Measurements from ENCODE around the gene CC2D2A.

CC2D2A gene

GRCh38 chr4:15434676-15435075 is 35.0 kb upstream of the CC2D2A start:
- no peak for TF ChIP-seq ZNF8 (CRISPR knock-in tag; IDR thresholded peaks at IDR 0.05)
- TF ChIP-seq GLIS3 (CRISPR knock-in tag; IDR thresholded peaks at IDR 0.05), result no peak
- no peak for TF ChIP-seq SNAI2 (CRISPR knock-in tag; IDR thresholded peaks at IDR 0.05)
- TF ChIP-seq ZNF70 (CRISPR knock-in tag; IDR thresholded peaks at IDR 0.05), result no peak
- TF ChIP-seq ZFP30 (CRISPR knock-in tag; IDR thresholded peaks at IDR 0.05), result no peak
- TF ChIP-seq CSDC2 (CRISPR knock-in tag; IDR thresholded peaks at IDR 0.05), result no peak
- no peak for TF ChIP-seq ZNF565 (CRISPR knock-in tag; conservative IDR thresholded peaks at IDR 0.05; ENCODE audit: low read depth)
- TF ChIP-seq CSRNP3 (CRISPR knock-in tag; IDR thresholded peaks at IDR 0.05), result no peak
- TF ChIP-seq ZC3H10 (CRISPR knock-in tag; IDR thresholded peaks at IDR 0.05), result no peak
- no peak for TF ChIP-seq OSR1 (CRISPR knock-in tag; IDR thresholded peaks at IDR 0.05)
- no peak for TF ChIP-seq ISL1 (CRISPR knock-in tag; IDR thresholded peaks at IDR 0.05)
- TF ChIP-seq POU6F1 (CRISPR knock-in tag; IDR thresholded peaks at IDR 0.05; ENCODE audit: borderline replicate concordance, low read depth), result no peak
- ATAC-seq, result no peak

- no peak for TF ChIP-seq ISL1 (CRISPR knock-in tag; IDR thresholded peaks at IDR 0.05)
- TF ChIP-seq ZNF8 (CRISPR knock-in tag; IDR thresholded peaks at IDR 0.05), result no peak
- no peak for TF ChIP-seq TCF4 (CRISPR knock-in tag; IDR thresholded peaks at IDR 0.05; ENCODE audit: borderline replicate concordance)
- TF ChIP-seq RARB (CRISPR knock-in tag; IDR thresholded peaks at IDR 0.05), result no peak
- no peak for TF ChIP-seq GLIS3 (CRISPR knock-in tag; IDR thresholded peaks at IDR 0.05)
- no peak for TF ChIP-seq ZNF70 (CRISPR knock-in tag; IDR thresholded peaks at IDR 0.05)
- no peak for TF ChIP-seq SNAI2 (CRISPR knock-in tag; IDR thresholded peaks at IDR 0.05)
- TF ChIP-seq ZC3H10 (CRISPR knock-in tag; IDR thresholded peaks at IDR 0.05), result no peak
- TF ChIP-seq CSDC2 (CRISPR knock-in tag; IDR thresholded peaks at IDR 0.05), result no peak
- no peak for TF ChIP-seq ARNTL (CRISPR knock-in tag; IDR thresholded peaks at IDR 0.05; ENCODE audit: borderline replicate concordance, low read depth)
- no peak for TF ChIP-seq ESRRG (CRISPR knock-in tag; IDR thresholded peaks at IDR 0.05)
- TF ChIP-seq OSR1 (CRISPR knock-in tag; IDR thresholded peaks at IDR 0.05), result no peak
- TF ChIP-seq ZFP30 (CRISPR knock-in tag; IDR thresholded peaks at IDR 0.05), result no peak
- TF ChIP-seq TOX (CRISPR knock-in tag; IDR thresholded peaks at IDR 0.05; ENCODE audit: borderline replicate concordance), result no peak
- TF ChIP-seq ZFP3 (CRISPR knock-in tag; IDR thresholded peaks at IDR 0.05), result no peak
- no peak for TF ChIP-seq PPARA (CRISPR knock-in tag; IDR thresholded peaks at IDR 0.05; ENCODE audit: borderline replicate concordance)
- no peak for TF ChIP-seq TSHZ2 (CRISPR knock-in tag; IDR thresholded peaks at IDR 0.05)
- TF ChIP-seq CSRNP3 (CRISPR knock-in tag; IDR thresholded peaks at IDR 0.05), result no peak
- peak; percentile 83 for ATAC-seq
These were observed 33.2 kb upstream of the CC2D2A start for GRCh38 chr4:15436513-15436912.

- no peak for TF ChIP-seq ZC3H10 (CRISPR knock-in tag; IDR thresholded peaks at IDR 0.05)
- no peak for TF ChIP-seq RARB (CRISPR knock-in tag; IDR thresholded peaks at IDR 0.05)
- no peak for TF ChIP-seq POU6F1 (CRISPR knock-in tag; IDR thresholded peaks at IDR 0.05; ENCODE audit: borderline replicate concordance, low read depth)
- TF ChIP-seq TSHZ2 (CRISPR knock-in tag; IDR thresholded peaks at IDR 0.05), result no peak
- TF ChIP-seq TOX (CRISPR knock-in tag; IDR thresholded peaks at IDR 0.05; ENCODE audit: borderline replicate concordance), result no peak
- TF ChIP-seq CSDC2 (CRISPR knock-in tag; IDR thresholded peaks at IDR 0.05), result no peak
- no peak for TF ChIP-seq ZNF8 (CRISPR knock-in tag; IDR thresholded peaks at IDR 0.05)
- TF ChIP-seq GLIS3 (CRISPR knock-in tag; IDR thresholded peaks at IDR 0.05), result no peak
- no peak for TF ChIP-seq ESRRG (CRISPR knock-in tag; IDR thresholded peaks at IDR 0.05)
- no peak for TF ChIP-seq ISL1 (CRISPR knock-in tag; IDR thresholded peaks at IDR 0.05)
- no peak for TF ChIP-seq TCF4 (CRISPR knock-in tag; IDR thresholded peaks at IDR 0.05; ENCODE audit: borderline replicate concordance)
- no peak for TF ChIP-seq ZNF565 (CRISPR knock-in tag; conservative IDR thresholded peaks at IDR 0.05; ENCODE audit: low read depth)
- ATAC-seq, result no peak
These were observed 30.6 kb upstream of the CC2D2A start for GRCh38 chr4:15438939-15439524.

All from SK-N-SH treated with all-trans-retinoic acid at 6 μM for 48 hours (cell line).